WERI-Rb-1 (cell line): ENCODE measurements around the gene ART5.

ENCODE experiments used
- DNase-seq: peaks from one replicate; pipeline ENCODE4 v3.0.0-alpha.2; 2020
- H3K27ac ChIP-seq: fragments of 250-450 bp; sonication (Bioruptor Pico); 2 replicates; pipeline ENCODE4 v1.5.1; 2020; ENCODE audit warnings: mild to moderate bottlenecking, moderate library complexity
- H3K27me3 ChIP-seq: fragments of 250-450 bp; sonication (Bioruptor Pico); 2 replicates; pipeline ENCODE4 v1.5.1; 2021; ENCODE audit warnings: mild to moderate bottlenecking, low read depth, moderate library complexity; ENCODE audit not compliant: insufficient read depth, severe bottlenecking
- H3K36me3 ChIP-seq: fragments of 250-450 bp; sonication (Bioruptor Pico); 2 replicates; pipeline ENCODE4 v1.5.1; 2020; ENCODE audit warnings: mild to moderate bottlenecking, moderate library complexity
- H3K4me3 ChIP-seq: 2 replicates; pipeline ENCODE4 v1.5.1; 2011; ENCODE audit warnings: low read depth, mild to moderate bottlenecking, control low read depth, low read length
- H3K9me3 ChIP-seq: fragments of 250-450 bp; sonication (Bioruptor Pico); 2 replicates; pipeline ENCODE4 v1.5.1; 2021; ENCODE audit warnings: mild to moderate bottlenecking, moderate library complexity; ENCODE audit not compliant: severe bottlenecking
- CTCF ChIP-seq: IDR thresholded peaks from 2 replicates; pipeline ENCODE4 v1.5.1; 2011; ENCODE audit warnings: low read depth, mild to moderate bottlenecking, control low read depth, inconsistent platforms, low read length

ART5 gene

GRCh38 chr11:3632070-3632660, 9.6 kb downstream of the ART5 start:
- Histone ChIP-seq H3K36me3 (no peaks in the 10 kb centered on the region), H3K27ac (no peak overlapping the region), H3K4me3 (no peak overlapping the region), H3K27me3 (no peaks in the 10 kb centered on the region), H3K9me3 (no peaks in the 10 kb centered on the region)
- no peak for TF ChIP-seq CTCF
- DNase-seq = no peak

GRCh38 chr11:3631331-3631730, 10.5 kb downstream of the ART5 start:
- H3K27ac ChIP-seq = no peak overlapping the region

GRCh38 chr11:3627291-3627690, 14.5 kb downstream of the ART5 start:
- TF ChIP-seq CTCF = no peak
- DNase-seq = no peak
- Histone ChIP-seq H3K9me3 (peaks cover 3% of the 10 kb centered on the region), H3K36me3 (no peaks in the 10 kb centered on the region), H3K4me3 (no peak overlapping the region), H3K27me3 (no peaks in the 10 kb centered on the region), H3K27ac (no peak overlapping the region)

More at GRCh38 chr11:3631331-3631730, 10.5 kb downstream of the ART5 start:
- no peak for DNase-seq
- H3K27me3 ChIP-seq = no peaks in the 10 kb centered on the region
- H3K36me3 ChIP-seq = no peaks in the 10 kb centered on the region
- no peak overlapping the region for H3K4me3 ChIP-seq
- TF ChIP-seq CTCF = no peak
- H3K9me3 ChIP-seq = no peaks in the 10 kb centered on the region

GRCh38 chr11:3626250-3626960, 15.4 kb downstream of the ART5 start:
- no peak for DNase-seq
- no peaks in the 10 kb centered on the region for H3K36me3 ChIP-seq
- H3K27me3 ChIP-seq = no peaks in the 10 kb centered on the region
- peaks cover 3% of the 10 kb centered on the region for H3K9me3 ChIP-seq
- H3K4me3 ChIP-seq = no peak overlapping the region
- no peak for TF ChIP-seq CTCF
- H3K27ac ChIP-seq = no peak overlapping the region

GRCh38 chr11:3623767-3624458, 17.9 kb downstream of the ART5 start:
- H3K9me3 ChIP-seq = peaks cover 3% of the 10 kb centered on the region
- H3K36me3 ChIP-seq = no peaks in the 10 kb centered on the region
- H3K27me3 ChIP-seq = no peaks in the 10 kb centered on the region
- H3K4me3 ChIP-seq = no peak overlapping the region
- no peak overlapping the region for H3K27ac ChIP-seq
- no peak for TF ChIP-seq CTCF
- DNase-seq = no peak
